Heart right ventricle (tissue), 16 donors: Measurements from ENCODE around the gene JUNB. TPM values are rescaled to one million over a fixed set of nuclear protein-coding genes. Genes with fewer than 3 reads are reported as not detected.

Experiments used
- ATAC-seq, 8 donors: fragments of 200-7000 bp; cut with Tn5 transposase; one replicate each; pipeline ENCODE4 v1.9.1; 2020; ENCODE audit warnings: mild to moderate bottlenecking in 8 of 8, moderate library complexity in 8 of 8, moderate number of reproducible peaks in 1 of 8
- DNase-seq, 2 donors: peaks; one replicate each; pipeline ENCODE4 v3.0.0-alpha.2; 2020
- H3K27ac ChIP-seq, 10 donors: fragments of 200-600 bp; sonication (generic) in 2 of 10; one replicate each; pipeline versions ENCODE4 v1.5.0 to v1.8.0; 2020 to 2022; ENCODE audit warnings: mild to moderate bottlenecking in 3 of 10
- H3K27me3 ChIP-seq, 7 donors: fragments of 200-600 bp; one replicate each; pipeline ENCODE4 v1.8.0; 2021 to 2022; ENCODE audit warnings: mild to moderate bottlenecking in 2 of 7
- H3K36me3 ChIP-seq, 9 donors: fragments of 200-600 bp; sonication (generic) in 1 of 9; one replicate each; pipeline versions ENCODE4 v1.5.0 to v1.8.0; 2020 to 2022; ENCODE audit warnings: mild to moderate bottlenecking in 2 of 9
- H3K4me1 ChIP-seq, 9 donors: fragments of 200-600 bp; sonication (generic) in 1 of 9; one replicate each; pipeline versions ENCODE4 v1.5.0 to v1.8.0; 2020 to 2022; ENCODE audit warnings: mild to moderate bottlenecking in 4 of 9
- H3K4me3 ChIP-seq, 10 donors: fragments of 200-600 bp; sonication (generic) in 2 of 10; one replicate each; pipeline versions ENCODE4 v1.5.0 to v1.8.0; 2020 to 2022; ENCODE audit warnings: mild to moderate bottlenecking in 7 of 10, moderate library complexity in 2 of 10
- H3K9me3 ChIP-seq, 11 donors: fragments of 200-600 bp in 10 of 11; sonication (generic) in 2 of 11; one replicate each; pipeline versions ENCODE4 v1.5.0 to v1.8.0; 2013 to 2022; ENCODE audit warnings: mild to moderate bottlenecking in 2 of 11, control low read depth in 1 of 11, moderate library complexity in 1 of 11
- CTCF ChIP-seq, 9 donors: fragments of 200-600 bp; sonication (generic) in 2 of 9; IDR thresholded peaks; one replicate each; pipeline versions ENCODE4 v1.5.0 to v1.8.0; 2021 to 2022; ENCODE audit warnings: antibody characterized with exemption in 9 of 9, mild to moderate bottlenecking in 5 of 9, moderate library complexity in 1 of 9
- WGBS, 2 donors: extraction: QIAGEN DNeasy Blood & Tissue Kit; methylation state at CpG; one replicate each; pipeline ENCODE4 v1.1.7; 2013; ENCODE audit warnings: inconsistent platforms in 1 of 2; 5-methylcytosine and 5-hydroxymethylcytosine counted together
- intact Hi-C, 10 donors: fragments of 100-400 bp; cut with DNase I; formaldehyde crosslinking; loops; one replicate each; pipeline versions ENCODE4 v1.11.1 to v1.14.2; 2022
- polyA plus RNA-seq, 2 donors: library from polyadenylated mRNA; stranded (reverse); fragments of 200-250 nt; gene quantifications; one replicate each; pipeline ENCODE4 v1.2.3, GENCODE V29; 2013
- total RNA-seq, 10 donors: library from RNA; stranded (reverse); fragmentation: NEBNext Ultra II Directional in 3 of 10; extraction: Animal tissue kit (Norgen Biotek cat#: 25700) in 3 of 10; gene quantifications; one replicate each; pipeline versions ENCODE4 v1.2.1 to v1.2.4, GENCODE V29; 2021 to 2023
- donor health status: Arrhythmogenic right ventricular cardiomyopathy.
- donor health status: ischemic (EF 13 %, LVEDD 7.1; RV severe dilation, severe dysfunction).
- donor health status: healthy with polysubstance abuse.
- donor health status: DM: no; HTN: yes; CAD: no.
- donor health status: DM: no; HTN: no; CAD: no.
- donor health status: ischemic (EF 25% LVEDD 6.9; RV normal size, moderate dysfunction).
- donor health status: ischemic (EF 25% LVEDD 5.7; RV mildly dilated, moderate dysfunction).
- donor health status: healthy.
- donor health status: DM: yes; HTN: yes; CAD: no.
- donor health status: Ischemic cardiomyopathy.
- donor health status: ischemic (EF 35%, LVEDD 5.7; RV mildly dilated, moderate dysfunction).
- donor health status: nonischemic (EF 11% LVEDD 7.7; RV severe dilation, severe dysfunction).
- donor health status: DM: yes; HTN: yes; CAD: no.
- donor health status: PGD.
- donor health status: ischemic (EF 29% LVEDD 5.4; RV normal size, mild dysfunction).
- donor health status: nonischemic (EF 23%, LVEDD 6.1; RV moderate dilation, normal function).

JUNB gene
- total and polyA plus RNA-seq, 12 donors = 22.4 to 247 (median 65.7) TPM

- DNase-seq (no peak), ATAC-seq (peak in 3 of 8 donors; percentile 1 to 2 (median 1))
- no peaks in the 10 kb centered on the region for H3K9me3 ChIP-seq
- intact Hi-C loops = loop anchor here in 3 of 10 donors (5.0 to 10.0 kb wide), 2 partner anchors 35 to 98 kb away; no protein-coding TSS in a partner anchor
- peak overlapping the region; percentile 69 to 97 (median 92) for H3K4me3 ChIP-seq
- peaks cover 0 to 32% (median 15%) of the 10 kb centered on the region in 9 donors for H3K36me3 ChIP-seq
- H3K4me1 ChIP-seq = peaks cover 6 to 42% (median 32%) of the 10 kb centered on the region in 9 donors
- WGBS, 2 donors = 42% methylated on average over 22 of the region's 22 CpGs
- peaks cover 0 to 12% (median 0%) of the 10 kb centered on the region in 7 donors for H3K27me3 ChIP-seq
- no peak for TF ChIP-seq CTCF (IDR thresholded peaks at IDR 0.05)
- peak overlapping the region in 8 of 10 donors; percentile 87 to 95 (median 92) for H3K27ac ChIP-seq
Measured at GRCh38 chr19:12802267-12803106, 11.2 kb downstream of the JUNB start.

GRCh38 chr19:12804051-12804450 is 12.8 kb downstream of the JUNB start:
- Histone ChIP-seq H3K4me1 (peaks cover 6 to 42% (median 32%) of the 10 kb centered on the region in 9 donors), H3K27ac (no peak overlapping the region), H3K36me3 (peaks cover 0 to 28% (median 11%) of the 10 kb centered on the region in 9 donors), H3K9me3 (no peaks in the 10 kb centered on the region), H3K4me3 (no peak overlapping the region), H3K27me3 (peaks cover 0 to 12% (median 0%) of the 10 kb centered on the region in 7 donors)
- no peak for TF ChIP-seq CTCF (IDR thresholded peaks at IDR 0.05)
- WGBS, 2 donors = 93 to 94% methylated on average over 26 of the region's 26 CpGs
- ATAC-seq (no peak), DNase-seq (no peak)
- intact Hi-C loops = loop anchor here in 3 of 10 donors (5.0 to 10.0 kb wide), 2 partner anchors 37 to 99 kb away; no protein-coding TSS in a partner anchor

DNA sequence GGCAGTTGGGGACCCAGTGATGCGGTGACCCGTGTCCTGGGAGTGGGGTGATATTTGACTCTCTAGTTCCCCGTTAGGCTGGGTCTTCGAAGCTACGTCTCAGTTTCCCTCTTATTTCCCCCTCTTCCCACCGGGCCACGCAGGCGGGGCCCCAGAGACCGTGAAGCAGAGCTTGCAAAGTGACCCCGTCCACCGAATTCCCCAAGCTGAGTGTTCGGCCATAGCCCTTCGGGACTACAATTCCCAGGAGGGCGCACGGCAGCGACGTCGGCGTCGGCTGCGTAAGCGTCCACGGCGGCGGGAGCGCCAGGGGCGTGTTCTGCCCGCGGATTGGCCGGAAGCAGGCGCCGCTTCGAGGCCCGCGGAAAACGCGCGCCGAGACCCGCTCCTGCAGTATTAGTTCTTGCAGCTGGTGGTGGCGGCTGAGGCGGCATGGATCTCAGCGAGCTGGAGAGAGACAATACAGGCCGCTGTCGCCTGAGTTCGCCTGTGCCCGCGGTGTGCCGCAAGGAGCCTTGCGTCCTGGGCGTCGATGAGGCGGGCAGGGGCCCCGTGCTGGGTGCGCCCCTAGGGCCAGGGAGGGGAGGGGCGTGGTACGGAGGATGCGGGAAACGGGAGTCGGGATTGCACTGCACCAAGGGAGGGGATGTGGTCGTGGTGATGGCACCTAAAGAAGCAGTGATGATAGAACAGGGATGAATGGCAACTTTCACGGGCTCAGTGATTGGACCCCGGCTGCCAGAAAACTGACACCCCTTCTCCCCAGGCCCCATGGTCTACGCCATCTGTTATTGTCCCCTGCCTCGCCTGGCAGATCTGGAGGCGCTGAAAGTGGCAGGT is 15.2 kb downstream of the JUNB start, which contains the start of gene RNASEH2A:
Gene RNASEH2A, plus strand, starts transcription at position 343 of the 840 bp plus-strand sequence. Its CDS starts 90 bp downstream, at position 433.
- H3K9me3 ChIP-seq = no peaks in the 10 kb centered on the region
- H3K27me3 ChIP-seq = peaks cover 0 to 12% (median 0%) of the 10 kb centered on the region in 7 donors
- ATAC-seq (peak; percentile 80 to 94 (median 92)), DNase-seq (peak; percentile 89 to 92)
- H3K4me1 ChIP-seq = peaks cover 6 to 26% (median 17%) of the 10 kb centered on the region in 9 donors
- intact Hi-C loops = loop anchor here in 2 of 10 donors (5.0 to 10.0 kb wide), 2 partner anchors 36 to 102 kb away; no protein-coding TSS in a partner anchor
- H3K36me3 ChIP-seq = peaks cover 0 to 33% (median 0%) of the 10 kb centered on the region in 9 donors
- 4% methylated on average over 61 to 66 of the region's 66 CpGs for WGBS, 2 donors
- TF ChIP-seq CTCF (IDR thresholded peaks at IDR 0.05) = peak in 2 of 9 donors; percentile 10 to 21
- peak within 1 kb of the TSS in 9 of 10 donors; percentile 41 to 81 (median 66) for H3K27ac ChIP-seq
- peak within 1 kb of the TSS; percentile 27 to 80 (median 62) for H3K4me3 ChIP-seq
